ENCODE data around the gene CDH23.
A peak's percentile ranks its signal among the peaks of the same experiment; 100 is the strongest.

The CDH23 gene

GRCh38 chr10:71675295-71675970, 278.7 kb downstream of the CDH23 start:
- DNase-seq, result no peak

- DNase-seq, result no peak
Measured at GRCh38 chr10:71677261-71677660, 280.5 kb downstream of the CDH23 start.

GRCh38 chr10:71678057-71678805, 281.5 kb downstream of the CDH23 start:
- DNase-seq, result no peak

GRCh38 chr10:71679425-71679824, 282.7 kb downstream of the CDH23 start:
- no peak for DNase-seq

GRCh38 chr10:71681977-71682376, 285.3 kb downstream of the CDH23 start:
- no peak for DNase-seq

- no peak for DNase-seq
Measured at GRCh38 chr10:71683301-71683700, 286.6 kb downstream of the CDH23 start.

GRCh38 chr10:71684356-71685173, 287.8 kb downstream of the CDH23 start:
- DNase-seq, result no peak

GRCh38 chr10:71685554-71686232, 289.0 kb downstream of the CDH23 start:
- DNase-seq, result no peak

GRCh38 chr10:71687077-71687476, 290.4 kb downstream of the CDH23 start:
- DNase-seq, result no peak

- no peak for DNase-seq
Measured at GRCh38 chr10:71687480-71687879, 290.8 kb downstream of the CDH23 start.

- no peak for DNase-seq
Measured at GRCh38 chr10:71688256-71688655, 291.5 kb downstream of the CDH23 start.

- DNase-seq, result no peak
Measured at GRCh38 chr10:71690094-71690720, 293.5 kb downstream of the CDH23 start.

- no peak for DNase-seq
Measured at GRCh38 chr10:71691405-71691804, 294.7 kb downstream of the CDH23 start.

- DNase-seq, result no peak
Measured at GRCh38 chr10:71692598-71693306, 296.0 kb downstream of the CDH23 start.

- no peak for DNase-seq
Measured at GRCh38 chr10:71693377-71693776, 296.7 kb downstream of the CDH23 start.

GRCh38 chr10:71694039-71694501, 297.4 kb downstream of the CDH23 start:
- no peak for DNase-seq

GRCh38 chr10:71694567-71694968, 297.8 kb downstream of the CDH23 start:
- DNase-seq, result peak; percentile 22

GRCh38 chr10:71695502-71696476, 299.1 kb downstream of the CDH23 start:
- no peak for DNase-seq

- DNase-seq, result peak; percentile 45
Measured at GRCh38 chr10:71696628-71697326, 300.1 kb downstream of the CDH23 start.

Data from activated effector memory CD4-positive, alpha-beta T cell treated with Interleukin-2 at 50 U/mL for 16 hours (primary cell).